HL-60 (cell line): Measurements from ENCODE around the gene UGT2B7.
"Not testable (repeated sequence)": the region's sequence is repeated elsewhere in the genome, so short reads cannot be mapped to it uniquely, and the experiment has no call there.

ENCODE experiments used
- DNase-seq, 2 experiments: peaks; one replicate each; pipeline ENCODE4 v3.0.0-alpha.2; 2010 to 2020; ENCODE audit warnings: low read depth in 1 of 2, low spot score in 1 of 2
- H3K27ac ChIP-seq: fragments of 250-450 bp; sonication (Bioruptor Pico); replicated peaks from 2 replicates; pipeline ENCODE4 v1.5.1; 2020; ENCODE audit warnings: mild to moderate bottlenecking, moderate library complexity
- H3K27me3 ChIP-seq: fragments of 250-450 bp; sonication (Bioruptor Pico); 2 replicates; pipeline ENCODE4 v1.5.1; 2021; ENCODE audit warnings: mild to moderate bottlenecking, moderate library complexity; ENCODE audit not compliant: insufficient read depth, poor library complexity, severe bottlenecking
- H3K4me3 ChIP-seq: replicated peaks from 2 replicates; pipeline ENCODE4 v1.5.1; 2011; ENCODE audit warnings: mild to moderate bottlenecking, control low read depth, low read length; ENCODE audit not compliant: insufficient read depth
- CTCF ChIP-seq: IDR thresholded peaks from one replicate; pipeline ENCODE4 v1.5.1; 2011; ENCODE audit warnings: low read length, control low read depth, inconsistent platforms; ENCODE audit not compliant: insufficient read depth
- GABPA ChIP-seq: IDR thresholded peaks from 2 replicates; pipeline ENCODE4 v1.6.1; 2012; ENCODE audit warnings: low read depth
- POLR2AphosphoS5 ChIP-seq: IDR thresholded peaks from 2 replicates; pipeline ENCODE4 v1.6.1; 2012; ENCODE audit warnings: low read depth
- REST ChIP-seq: IDR thresholded peaks from 2 replicates; pipeline ENCODE4 v1.6.1; 2012; ENCODE audit warnings: low read depth; ENCODE audit not compliant: insufficient replicate concordance
- SPI1 ChIP-seq: IDR thresholded peaks from 2 replicates; pipeline ENCODE4 v1.6.1; 2012; ENCODE audit warnings: low read depth, mild to moderate bottlenecking, borderline replicate concordance
- long read RNA-seq: library from polyadenylated mRNA; unstranded; transcript quantifications from one replicate; pipeline ENCODE4 v2.0.0, GENCODE V29; 2020

The UGT2B7 gene
- long read RNA-seq, result 0 reads

- H3K27me3 ChIP-seq, result no peaks in the 10 kb centered on the region
- H3K27ac ChIP-seq, result no peak within 1 kb of the TSS
- no peak for TF ChIP-seq SPI1
- no peak for TF ChIP-seq CTCF
- no peak for TF ChIP-seq GABPA
- no peak for TF ChIP-seq REST
- TF ChIP-seq POLR2AphosphoS5, result no peak
- H3K4me3 ChIP-seq, result no peak within 1 kb of the TSS
- no peak for DNase-seq
These were observed at the start of gene UGT2B7 for GRCh38 chr4:69096111-69096656. Gene UGT2B7, plus strand, starts transcription at chr4:69096474. Its CDS starts 47 bp downstream, at chr4:69096521.

GRCh38 chr4:69049860-69050259, 46.4 kb upstream of the UGT2B7 start:
- no peak overlapping the region for H3K27ac ChIP-seq
- TF ChIP-seq POLR2AphosphoS5 (no peak), CTCF (no peak), SPI1 (no peak), GABPA (no peak), REST (no peak)

DNA sequence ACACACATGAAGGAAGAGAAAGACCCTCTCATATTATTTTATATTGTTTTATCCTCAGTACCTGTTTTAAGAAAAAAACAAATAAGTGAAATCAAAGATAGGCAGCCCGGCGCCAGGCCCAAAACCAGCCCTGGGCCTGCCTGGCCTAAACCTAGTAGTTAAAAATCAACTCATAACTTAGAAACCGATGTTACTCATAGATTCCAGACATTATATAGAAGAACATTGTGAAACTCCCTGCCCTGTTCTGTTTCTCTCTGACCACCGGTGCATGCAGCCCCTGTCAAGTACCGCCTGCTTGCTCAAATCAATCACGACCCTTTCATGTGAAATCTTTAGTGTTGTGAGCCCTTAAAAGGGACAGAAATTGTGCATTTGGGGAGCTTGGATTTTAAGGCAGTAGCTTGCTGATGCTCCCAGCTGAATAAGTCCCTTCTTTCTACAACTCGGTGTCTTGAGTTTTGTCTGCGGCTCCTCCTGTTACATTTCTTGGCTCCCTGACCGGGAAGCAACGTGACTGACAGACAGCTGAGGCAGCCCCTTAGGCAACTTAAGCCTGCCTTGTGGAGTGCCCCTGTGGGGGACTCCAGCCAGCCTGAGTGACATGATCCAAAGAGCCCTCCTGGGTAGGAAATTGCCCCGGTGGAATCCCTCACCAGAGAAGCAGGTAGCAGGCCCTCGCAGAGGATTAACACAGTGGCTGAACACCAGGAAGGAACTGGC, 45.3 kb upstream of the UGT2B7 start:
- H3K27me3 ChIP-seq, DNase-seq, H3K4me3 ChIP-seq, H3K27ac ChIP-seq: not testable (repeated sequence)

More at GRCh38 chr4:69049860-69050259, 46.4 kb upstream of the UGT2B7 start:
- DNase-seq, result no peak
- no peaks in the 10 kb centered on the region for H3K27me3 ChIP-seq
- H3K4me3 ChIP-seq, result no peak overlapping the region

- Histone ChIP-seq H3K4me3 (no peak overlapping the region), H3K27me3 (no peaks in the 10 kb centered on the region), H3K27ac (no peak overlapping the region)
- no peak for TF ChIP-seq REST
- no peak for TF ChIP-seq GABPA
- no peak for TF ChIP-seq POLR2AphosphoS5
- TF ChIP-seq CTCF, result no peak
- no peak for TF ChIP-seq SPI1
- no peak for DNase-seq
These were observed 44.7 kb upstream of the UGT2B7 start for GRCh38 chr4:69051576-69051943.

- not testable (repeated sequence) for H3K27ac ChIP-seq, H3K27me3 ChIP-seq, DNase-seq, H3K4me3 ChIP-seq
These were observed 42.9 kb upstream of the UGT2B7 start for GRCh38 chr4:69053309-69053885.
